Femur (tissue), 1 donor: ENCODE results near the gene NUDC.
"Not testable (repeated sequence)": the region's sequence is repeated elsewhere in the genome, so short reads cannot be mapped to it uniquely, and the experiment has no call there.

ENCODE experiments used
- DNase-seq: peaks from one replicate; pipeline ENCODE4 v3.0.0-alpha.2; 2017

Gene NUDC

DNA sequence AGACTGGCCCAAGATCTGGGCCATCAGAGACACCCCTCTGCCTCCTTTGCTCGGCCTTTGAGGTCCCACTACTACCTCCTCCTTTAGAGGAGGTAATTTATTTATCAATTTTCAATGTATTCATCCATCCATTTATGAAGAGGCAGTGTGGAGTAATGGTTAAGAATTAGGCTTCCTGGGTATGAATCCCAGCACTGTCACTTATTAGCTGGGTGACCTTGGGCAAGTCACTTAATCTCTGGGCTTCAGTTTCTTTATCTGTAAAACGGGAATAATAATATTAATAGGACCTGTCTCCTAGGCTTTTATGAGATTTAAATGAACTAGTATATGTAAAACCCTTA lies 9.4 kb upstream of the NUDC start:
- DNase-seq = no peak

DNA sequence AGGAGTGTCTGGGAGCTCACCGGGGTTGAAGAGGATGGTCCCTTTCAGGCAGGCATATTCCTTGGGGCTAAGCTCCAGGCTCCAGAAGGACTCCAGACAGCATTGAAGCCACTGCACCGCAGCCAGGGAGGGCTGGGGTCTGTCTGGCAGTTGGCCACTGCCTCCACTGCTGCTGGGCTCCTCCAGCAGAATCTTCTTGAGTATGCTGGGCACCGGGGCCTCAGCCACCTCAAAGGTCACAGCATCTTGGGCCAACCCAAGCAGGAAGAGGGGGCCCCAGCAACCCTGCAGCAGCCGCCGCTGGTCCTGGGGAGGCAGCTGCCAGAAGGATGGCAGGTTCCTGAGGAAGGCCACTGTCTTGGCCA lies 8.2 kb upstream of the NUDC start:
- no peak for DNase-seq

DNA sequence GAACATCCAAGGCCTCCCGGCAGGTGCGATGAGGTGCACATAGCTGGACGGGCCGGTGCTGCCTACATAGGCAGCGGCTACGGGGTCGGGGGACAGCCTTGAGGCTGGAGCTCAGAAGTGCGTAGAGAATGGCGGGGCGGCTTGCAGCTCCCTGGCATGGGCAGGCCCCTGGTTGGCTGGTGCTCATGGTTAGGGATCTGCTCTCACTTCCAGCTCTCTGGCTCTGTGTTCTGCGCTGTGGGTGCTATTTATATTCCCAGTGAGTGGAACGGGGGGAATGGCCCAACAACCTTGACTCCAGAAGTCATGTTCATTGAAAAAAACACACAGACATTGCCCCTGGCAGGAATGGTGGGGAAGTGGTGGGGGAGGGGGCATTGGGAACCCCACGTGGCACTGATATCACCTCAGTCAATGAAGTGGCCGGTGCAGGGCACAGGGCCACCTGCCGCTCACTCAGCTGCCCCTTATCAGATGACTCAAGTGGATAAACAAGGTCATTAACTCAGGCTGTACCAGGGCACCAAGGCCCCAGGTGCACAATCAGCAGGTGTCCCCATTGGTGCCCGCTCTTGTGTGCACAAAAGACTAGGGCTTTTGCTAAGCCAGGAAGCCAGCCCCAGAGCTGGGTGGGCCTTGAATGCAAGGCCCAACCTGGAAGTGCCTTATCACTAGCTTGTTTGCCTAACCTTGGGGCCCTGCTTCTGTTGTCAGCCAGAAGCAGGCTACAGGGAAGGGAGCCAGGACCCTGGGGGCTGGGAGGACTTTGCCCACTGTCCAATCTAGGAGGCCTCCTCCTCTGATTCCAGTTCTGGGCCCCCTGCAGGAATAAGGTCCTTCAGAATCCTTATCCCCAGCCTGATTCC lies 7.6 kb upstream of the NUDC start, which contains the start of gene NR0B2:
TSS of gene NR0B2 (minus strand) at position 222 of the 866 bp plus-strand sequence. CDS start at position 187, 35 bp downstream.
- no peak for DNase-seq

DNA sequence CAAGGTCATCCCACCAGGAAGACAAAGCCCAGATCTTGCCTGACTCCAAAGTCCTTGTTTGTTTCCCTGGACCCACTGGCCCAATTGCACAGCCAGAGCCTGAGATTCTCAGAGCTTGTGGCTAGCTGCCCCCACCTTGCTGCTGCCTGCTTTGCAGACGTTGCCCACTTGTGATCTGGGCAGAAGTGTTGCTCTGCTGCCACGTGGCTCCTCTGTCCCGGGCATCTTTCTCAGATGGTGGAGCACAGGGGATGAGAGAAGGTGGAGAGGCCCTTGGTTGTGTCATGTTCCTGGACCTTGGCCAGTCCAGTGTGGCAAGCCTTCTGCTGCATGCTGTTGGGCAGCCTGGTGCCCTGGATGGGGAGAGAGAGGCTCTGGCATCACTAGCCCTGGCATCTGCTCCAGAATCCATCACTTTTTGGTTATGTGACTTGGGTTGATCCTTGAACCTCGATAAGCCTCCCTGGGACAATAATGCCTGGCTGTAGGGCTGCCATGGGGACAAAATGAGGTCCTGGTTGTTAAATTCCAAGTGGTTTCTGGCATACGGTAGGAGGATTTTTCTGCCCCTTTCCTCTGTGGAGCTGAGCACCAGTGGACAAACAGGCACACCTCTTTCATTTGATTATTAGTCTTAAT lies 6.2 kb upstream of the NUDC start:
- DNase-seq = no peak

DNA sequence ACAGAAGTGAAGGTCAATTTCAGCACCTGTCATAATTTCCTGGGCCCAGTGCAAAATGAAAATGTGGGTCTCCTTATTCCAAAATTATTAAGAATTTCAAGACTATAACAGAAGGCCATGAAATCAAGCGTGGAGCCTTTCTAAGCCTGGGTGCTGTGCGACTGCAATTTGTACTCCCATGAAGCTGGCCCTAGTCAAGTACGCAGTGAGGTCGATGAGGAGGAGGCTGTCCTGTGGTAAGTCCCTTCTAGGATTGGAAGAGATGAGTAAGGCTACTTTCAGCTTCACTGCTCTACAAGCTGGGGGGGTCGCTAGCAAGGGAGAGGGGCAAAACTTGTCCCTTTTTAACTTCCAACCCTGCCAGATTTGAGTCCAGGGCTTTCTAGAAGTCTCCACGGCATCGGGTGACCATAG lies 410 bp upstream of the NUDC start:
- no peak for DNase-seq

DNA sequence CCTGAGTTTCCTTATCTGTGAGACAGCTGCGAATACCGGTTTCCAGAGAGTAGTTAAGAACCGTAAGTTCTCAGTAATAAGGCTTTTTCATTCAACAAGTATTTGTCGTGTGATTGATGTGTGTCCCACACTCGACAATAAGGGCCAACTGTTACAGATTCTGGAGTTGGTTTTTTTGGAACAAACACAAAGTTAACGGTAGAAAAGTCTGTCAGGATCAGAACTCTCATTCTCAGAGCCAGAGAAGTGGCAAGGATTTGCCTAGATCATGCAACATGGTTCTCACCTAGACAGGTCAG lies 837 bp downstream of the NUDC start:
- DNase-seq = no peak

DNA sequence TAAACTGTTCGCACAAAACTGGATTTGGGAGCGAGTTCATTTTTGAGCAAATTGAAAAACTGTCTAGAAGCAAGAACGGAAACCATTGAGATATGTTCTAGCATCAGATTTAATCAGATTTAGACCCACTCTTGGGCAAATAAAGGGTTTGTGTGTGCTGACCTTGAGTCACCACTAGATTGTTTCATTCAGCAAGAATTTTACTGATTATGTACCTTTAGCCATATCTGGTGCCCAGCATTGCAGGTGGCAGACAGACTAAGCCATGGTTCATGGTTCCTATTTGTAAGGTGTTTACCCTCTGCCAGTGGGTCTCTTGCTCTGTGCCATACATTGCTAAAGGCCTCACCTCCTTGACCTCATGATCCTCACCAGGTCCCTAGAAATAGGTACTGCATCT lies 1.4 kb downstream of the NUDC start:
- DNase-seq = no peak

DNA sequence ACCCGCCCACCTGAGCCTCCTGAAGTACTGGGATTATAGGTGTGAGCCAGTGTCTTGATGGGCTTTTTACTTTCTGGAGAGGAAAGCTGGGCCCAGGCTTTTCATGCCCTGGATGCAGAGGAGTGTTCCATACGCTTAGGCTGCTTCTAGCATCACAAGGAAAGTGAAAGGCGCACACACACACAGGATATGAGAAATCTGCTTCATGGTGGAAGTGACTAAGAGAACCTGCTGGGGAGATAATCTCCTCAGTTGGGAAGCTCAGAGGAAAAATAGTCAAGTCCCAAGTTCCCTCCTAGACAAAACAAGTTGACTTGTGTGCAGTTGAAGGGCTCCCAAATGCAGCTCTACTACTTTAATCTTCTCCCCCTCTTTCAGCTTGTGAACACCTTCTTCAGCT lies 2.2 kb downstream of the NUDC start:
- no peak for DNase-seq

DNA sequence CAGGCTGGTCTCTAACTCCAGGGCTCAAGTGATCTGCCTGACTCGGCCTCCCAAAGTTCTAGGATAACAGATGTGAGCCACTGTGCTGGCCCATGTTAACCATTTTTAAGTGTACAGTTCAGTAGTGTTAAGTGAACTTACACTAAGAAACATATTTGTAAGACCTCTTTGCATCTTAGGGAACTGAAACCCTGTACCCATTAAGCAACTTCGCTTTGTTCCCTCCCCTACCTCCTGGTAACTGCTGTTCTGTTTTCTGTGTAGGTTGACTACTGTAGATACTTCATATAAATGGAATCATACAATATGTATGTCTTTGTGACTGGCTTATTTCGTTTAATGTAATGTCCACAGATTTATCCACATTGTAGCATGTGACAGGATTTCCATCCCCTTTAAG lies 11.0 kb downstream of the NUDC start:
- no peak for DNase-seq

DNA sequence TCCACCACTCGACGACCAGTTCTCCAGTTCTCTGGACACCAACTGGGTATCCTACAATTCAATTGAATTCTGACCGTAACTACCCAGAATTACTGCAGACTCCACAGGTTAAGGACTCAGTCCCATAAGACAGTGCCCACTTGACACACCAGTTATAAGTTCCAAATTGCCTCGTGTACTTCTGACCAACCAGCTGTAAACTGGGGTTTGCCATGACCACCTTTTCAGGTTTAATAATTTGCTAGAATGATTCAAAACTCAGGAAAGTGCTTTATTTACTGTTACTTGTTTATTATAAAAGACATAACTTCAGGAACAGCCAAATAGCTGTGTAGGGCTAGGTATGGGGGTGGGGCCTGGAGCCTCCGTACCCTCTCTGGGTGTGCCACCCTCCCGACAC lies 15.3 kb downstream of the NUDC start:
- DNase-seq = no peak

DNA sequence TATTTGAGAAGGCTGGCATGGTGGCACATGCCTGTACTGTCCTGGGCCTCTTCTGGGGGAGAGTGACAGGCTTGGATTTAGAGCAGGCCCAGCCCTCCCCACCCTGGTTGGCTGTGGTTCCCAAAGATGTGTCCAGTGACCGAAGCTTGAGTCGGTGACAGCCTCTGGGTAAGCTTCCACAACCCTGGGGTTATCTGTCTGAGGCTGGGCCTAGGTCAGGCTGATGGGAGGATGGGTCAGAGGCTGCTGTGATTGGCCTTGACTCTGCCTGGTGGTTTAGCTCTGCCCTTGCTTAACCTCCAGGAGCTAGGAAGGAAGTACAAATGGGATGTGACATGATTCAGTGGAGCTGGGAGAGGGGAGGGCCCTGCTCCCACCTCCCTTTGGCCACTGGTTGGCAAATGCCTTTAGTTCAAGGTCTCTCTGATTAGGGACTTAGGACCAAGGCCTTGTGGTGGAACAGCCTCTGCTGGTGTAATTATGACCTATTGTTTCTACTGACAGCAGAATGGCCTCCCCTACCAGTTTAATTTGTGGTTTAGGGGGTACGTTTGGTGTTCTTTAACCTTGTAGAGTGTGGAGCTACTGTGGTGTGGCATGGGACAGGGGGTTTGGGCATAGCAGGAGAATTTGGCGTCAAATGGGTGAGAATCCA lies 16.6 kb downstream of the NUDC start:
- no peak for DNase-seq

DNA sequence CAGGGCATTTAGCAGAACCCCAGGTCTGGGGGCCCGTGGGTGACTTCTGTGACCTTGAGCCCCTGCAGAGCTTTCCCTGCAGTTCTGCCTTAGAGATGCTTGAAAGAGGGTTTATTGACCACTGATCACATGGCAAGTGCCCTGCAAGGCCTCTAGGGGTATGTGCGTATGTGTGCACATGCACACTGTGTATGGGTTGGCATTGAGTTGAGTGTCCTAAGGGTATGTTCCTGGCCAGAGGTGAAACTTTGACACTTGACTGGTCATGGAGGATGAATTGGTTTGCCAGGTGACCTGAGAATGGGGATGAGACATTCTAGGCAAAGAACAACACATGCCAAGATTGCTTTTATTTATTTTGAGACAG lies 17.1 kb downstream of the NUDC start:
- DNase-seq = no peak

DNA sequence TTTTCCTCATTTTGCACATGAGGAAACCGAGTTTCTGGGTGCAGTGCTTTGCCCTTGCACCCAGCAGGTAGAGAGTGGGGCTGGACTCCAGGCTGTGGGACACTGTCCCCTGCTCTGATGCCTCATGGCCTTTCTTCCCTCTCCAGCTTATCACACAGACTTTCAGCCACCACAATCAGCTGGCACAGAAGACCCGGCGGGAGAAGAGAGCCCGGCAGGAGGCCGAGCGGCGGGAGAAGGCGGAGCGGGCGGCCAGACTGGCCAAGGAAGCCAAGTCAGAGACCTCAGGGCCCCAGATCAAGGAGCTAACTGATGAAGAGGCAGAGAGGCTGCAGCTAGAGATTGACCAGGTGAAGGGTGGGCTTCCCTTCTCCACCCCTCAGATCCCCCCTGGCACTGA lies 19.8 kb downstream of the NUDC start:
- DNase-seq = no peak

DNA sequence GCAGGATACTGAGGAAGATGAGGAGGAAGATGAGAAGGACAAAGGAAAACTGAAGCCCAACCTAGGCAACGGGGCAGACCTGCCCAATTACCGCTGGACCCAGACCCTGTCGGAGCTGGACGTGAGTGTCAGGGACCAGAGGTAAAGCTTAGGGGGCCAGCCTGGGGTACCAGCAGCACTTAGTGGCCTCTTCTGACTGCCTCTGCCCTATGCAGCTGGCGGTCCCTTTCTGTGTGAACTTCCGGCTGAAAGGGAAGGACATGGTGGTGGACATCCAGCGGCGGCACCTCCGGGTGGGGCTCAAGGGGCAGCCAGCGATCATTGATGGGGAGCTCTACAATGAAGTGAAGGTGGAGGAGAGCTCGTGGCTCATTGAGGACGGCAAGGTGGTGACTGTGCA lies 21.1 kb downstream of the NUDC start:
- DNase-seq = no peak

DNA sequence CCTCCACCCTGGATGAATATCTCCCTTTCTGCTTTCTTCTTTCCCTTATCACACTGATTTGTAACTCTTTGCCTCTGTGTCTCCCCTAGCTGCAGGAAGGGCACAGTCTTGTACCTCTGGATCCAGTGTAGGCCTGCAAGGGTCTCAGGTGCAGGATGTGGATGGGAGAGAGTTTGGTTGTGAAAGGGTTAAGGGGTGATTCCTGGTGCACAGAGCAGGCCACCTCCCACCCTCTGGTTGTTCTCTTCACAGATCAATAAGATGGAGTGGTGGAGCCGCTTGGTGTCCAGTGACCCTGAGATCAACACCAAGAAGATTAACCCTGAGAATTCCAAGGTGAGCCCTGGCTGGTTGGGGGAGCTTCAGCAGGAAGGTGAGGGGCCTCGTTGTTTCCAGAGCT lies 23.6 kb downstream of the NUDC start:
- no peak for DNase-seq

DNA sequence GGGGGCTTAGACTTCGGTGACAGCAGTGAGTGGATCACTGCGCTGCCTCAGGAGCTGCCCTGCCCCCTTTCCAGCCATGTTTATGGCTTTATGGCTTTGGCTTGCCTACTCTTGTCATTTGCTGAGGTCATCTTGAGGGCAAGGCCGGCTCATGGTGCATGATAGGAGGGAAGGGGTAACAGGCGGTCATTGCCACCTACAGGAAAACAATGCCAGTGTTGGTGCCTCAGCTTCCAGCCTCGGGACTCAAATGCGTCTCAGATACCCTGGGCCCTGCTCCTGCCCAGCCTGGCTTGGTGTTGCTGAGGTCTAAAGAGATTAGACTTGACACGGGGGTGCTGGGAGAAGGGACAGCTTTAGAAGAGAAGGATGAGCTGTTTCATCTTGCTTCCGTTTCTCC lies 24.2 kb downstream of the NUDC start:
- no peak for DNase-seq

DNA sequence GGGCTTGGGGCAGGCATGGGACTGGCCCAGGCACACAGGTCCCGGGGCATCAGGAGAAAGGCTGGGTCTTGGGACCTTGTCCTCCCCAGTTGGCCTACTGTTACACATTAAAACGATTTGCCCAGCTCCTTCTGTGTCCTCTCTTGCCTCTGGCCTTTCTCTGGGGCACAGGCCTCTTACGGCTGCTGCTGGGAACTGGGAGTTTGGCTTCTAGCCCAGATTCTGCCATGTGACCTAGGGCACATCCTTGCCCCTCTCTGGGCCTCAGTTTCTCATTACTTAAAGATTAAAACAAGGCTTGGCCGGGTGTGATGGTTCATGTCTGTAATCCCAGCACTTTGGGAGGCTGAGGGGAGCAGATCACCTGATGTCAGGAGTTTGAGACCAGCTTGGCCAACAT lies 24.7 kb downstream of the NUDC start:
- DNase-seq = no peak

DNA sequence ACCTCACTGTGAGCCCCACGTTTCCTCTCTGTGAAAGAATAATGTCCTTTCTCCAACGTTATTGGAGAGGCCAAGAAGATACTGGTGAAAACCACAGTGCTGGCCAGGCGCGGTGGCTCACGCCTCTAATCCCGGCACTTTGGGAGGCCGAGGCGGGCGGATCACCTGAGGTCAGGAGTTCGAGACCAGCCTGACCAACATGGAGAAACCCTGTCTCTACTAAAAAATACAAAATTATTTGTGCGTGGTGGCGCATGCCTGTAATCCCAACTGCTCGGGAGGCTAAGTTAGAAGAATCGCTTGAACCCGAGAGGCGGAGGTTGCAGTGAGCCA lies 27.1 kb downstream of the NUDC start:
- DNase-seq = not testable (repeated sequence)

DNA sequence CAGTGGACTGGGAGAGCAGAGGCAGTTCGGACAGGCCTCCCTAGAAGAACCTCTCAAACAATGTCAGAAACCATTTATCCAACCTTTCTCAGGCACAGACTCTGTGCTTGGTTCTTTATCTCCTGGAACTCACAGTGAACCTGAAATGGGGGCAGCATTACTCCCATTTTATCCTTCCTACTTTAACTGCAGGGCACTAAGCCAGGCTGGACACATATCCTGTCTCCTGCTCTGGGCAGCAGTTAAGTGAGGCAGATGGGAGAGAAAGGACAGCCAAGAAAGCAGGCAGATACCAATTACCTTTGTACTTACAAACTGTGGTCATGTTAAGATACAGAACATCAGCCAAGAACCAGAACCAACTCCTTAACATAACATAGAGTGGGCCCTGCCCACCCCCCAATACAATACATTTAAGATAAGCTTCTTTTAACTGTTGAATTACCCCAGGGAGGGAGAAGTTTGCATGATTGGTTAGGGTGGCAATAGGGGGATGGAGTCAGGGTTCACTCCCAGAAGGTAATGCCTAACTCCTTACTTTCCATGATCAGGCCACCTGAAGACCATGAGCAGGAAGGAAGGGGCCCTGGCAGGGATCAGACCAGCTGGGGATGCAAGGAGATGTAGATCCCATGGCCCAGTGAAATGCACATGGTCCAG lies 27.9 kb downstream of the NUDC start:
- no peak for DNase-seq

DNA sequence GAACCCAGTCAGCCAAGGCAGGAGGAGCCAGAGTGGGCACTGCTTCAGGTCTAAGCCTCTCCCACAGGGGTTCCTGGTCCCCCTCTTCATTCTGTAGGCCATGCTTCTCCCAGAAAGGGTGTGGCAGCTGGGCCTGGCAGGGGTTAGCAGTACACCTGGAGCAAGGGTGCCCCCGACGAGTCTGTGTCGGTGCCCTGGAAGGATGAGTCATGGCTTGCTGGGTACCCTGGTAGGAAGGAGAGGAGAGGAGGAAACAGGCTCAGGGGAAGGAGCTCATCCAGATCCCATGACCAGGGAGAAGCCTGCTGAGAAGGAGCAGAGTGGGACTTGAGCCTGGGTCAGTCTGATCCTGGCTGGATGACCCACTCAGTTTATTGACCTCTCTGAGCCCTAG lies 28.4 kb downstream of the NUDC start:
- no peak for DNase-seq

DNA sequence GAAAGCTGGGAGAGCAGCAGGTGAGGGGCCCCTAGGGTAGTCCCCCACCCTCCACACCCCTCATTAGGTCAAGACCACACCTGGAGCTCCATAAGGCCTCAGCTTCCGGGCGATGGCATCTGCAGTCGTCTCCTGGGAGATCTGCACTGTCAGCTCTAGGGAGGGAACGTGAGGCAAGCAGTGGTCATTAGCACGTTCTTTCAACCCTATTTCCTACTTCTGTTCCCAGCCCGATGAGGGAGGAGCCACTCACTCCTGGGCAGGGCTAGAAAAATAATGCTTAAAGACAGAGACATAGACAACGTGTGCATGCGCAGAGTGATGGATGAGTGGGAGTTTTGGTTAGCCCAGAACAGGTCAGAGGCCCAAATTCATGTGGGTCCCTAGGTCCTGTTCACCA lies 29.1 kb downstream of the NUDC start:
- DNase-seq = no peak

DNA sequence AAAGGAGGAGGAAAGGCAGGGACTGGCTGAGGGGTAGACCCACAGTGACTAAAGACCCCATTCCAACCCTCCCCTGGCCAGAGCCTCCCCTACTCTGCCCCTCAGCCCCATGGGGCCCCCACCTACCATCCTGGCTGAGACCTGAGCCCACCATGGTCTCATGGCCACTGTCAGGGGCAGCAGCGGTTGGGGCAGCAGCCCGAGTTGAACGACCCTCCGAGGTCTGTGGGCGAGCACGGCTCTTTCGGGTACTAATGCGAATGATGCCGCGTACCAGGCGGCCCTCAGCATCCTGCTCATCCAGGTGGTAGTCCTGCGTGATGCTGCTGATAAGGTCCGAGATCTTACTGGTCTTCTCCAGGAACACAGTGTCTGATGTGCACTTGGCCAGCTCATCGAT lies 29.7 kb downstream of the NUDC start:
- no peak for DNase-seq

DNA sequence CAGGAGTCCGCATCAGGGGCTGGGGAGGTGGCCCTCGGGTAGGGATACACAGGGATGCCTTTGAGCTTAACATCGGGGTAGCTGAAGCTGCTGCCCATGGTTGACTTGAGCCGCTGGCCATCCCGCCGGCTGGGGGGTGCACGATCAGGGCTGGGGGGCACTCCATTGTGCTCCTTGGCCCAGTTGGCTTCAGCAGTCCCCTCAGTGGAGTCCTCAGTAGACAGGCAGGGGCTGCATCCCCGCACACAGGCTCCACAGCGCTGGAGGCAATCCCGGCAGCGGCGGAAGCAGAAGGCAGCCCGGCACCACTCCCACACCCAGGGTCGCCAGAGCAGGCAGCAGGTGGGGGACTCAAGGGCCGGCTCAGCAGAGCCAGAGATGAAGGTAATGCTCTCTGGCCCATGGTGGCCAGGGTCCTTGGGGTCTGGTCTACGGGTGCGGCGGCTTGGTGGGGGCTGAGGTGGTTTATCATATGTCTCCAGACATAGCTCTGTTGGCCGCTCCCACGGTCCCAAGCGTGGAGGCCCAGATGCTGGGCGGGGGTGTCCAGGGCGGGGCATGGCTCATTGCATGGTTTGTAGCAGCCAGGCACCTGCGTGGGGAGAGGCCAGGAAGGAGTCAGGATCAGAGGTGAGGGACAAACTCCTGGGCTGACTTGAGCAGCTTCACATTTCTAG lies 30.4 kb downstream of the NUDC start:
- no peak for DNase-seq

DNA sequence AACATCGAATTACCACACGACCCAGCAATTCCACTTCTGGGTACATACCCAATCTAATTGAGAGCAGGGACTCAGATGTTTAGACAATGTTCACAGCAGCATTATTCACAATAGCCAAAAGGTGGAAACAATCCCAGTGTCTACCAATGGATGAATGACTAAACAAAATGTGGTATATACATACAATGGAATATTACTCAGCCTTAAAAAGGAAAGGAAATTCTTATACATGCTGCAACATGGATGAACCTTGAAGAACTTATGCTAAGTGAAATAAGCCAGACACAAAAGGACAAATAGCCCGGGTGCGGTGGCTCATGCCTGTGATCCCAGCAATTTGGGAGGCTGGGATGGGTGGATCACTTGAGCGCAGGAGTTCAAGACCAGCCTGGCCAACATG lies 31.8 kb downstream of the NUDC start:
- no peak for DNase-seq
